ENCODE measurements around the gene SF3A2.

The SF3A2 gene

GRCh38 chr19:2255112-2255845, 18.7 kb downstream of the SF3A2 start:
- no peaks in the 10 kb centered on the region for H3K36me3 Mint-ChIP-seq (ENCODE audit: low read depth)
- no peak for DNase-seq
- no peak overlapping the region for H3K27ac Mint-ChIP-seq
- no peaks in the 10 kb centered on the region for H3K9me3 Mint-ChIP-seq
- H3K4me1 Mint-ChIP-seq (ENCODE audit: low read depth) = peaks cover 47% of the 10 kb centered on the region
- H3K4me3 Mint-ChIP-seq = no peak overlapping the region
- peaks cover 16% of the 10 kb centered on the region for H3K27me3 Mint-ChIP-seq

- H3K36me3 Mint-ChIP-seq (ENCODE audit: low read depth) = no peaks in the 10 kb centered on the region
- peaks cover 15% of the 10 kb centered on the region for H3K27me3 Mint-ChIP-seq
- peaks cover 49% of the 10 kb centered on the region for H3K4me1 Mint-ChIP-seq (ENCODE audit: low read depth)
- no peak within 1 kb of the TSS for H3K4me3 Mint-ChIP-seq
- DNase-seq = no peak
- peak within 1 kb of the TSS; percentile 79 for H3K27ac Mint-ChIP-seq
- no peaks in the 10 kb centered on the region for H3K9me3 Mint-ChIP-seq
Measured at GRCh38 chr19:2255982-2256685, 19.5 kb downstream of the SF3A2 start, which contains the start of gene JSRP1. JSRP1 (minus strand) TSS chr19:2256417; CDS start chr19:2255314, 1,103 bp downstream.

- H3K27ac Mint-ChIP-seq = peak overlapping the region; percentile 82
- DNase-seq = no peak
- H3K36me3 Mint-ChIP-seq (ENCODE audit: low read depth) = no peaks in the 10 kb centered on the region
- no peaks in the 10 kb centered on the region for H3K9me3 Mint-ChIP-seq
- H3K27me3 Mint-ChIP-seq = no peaks in the 10 kb centered on the region
- no peak overlapping the region for H3K4me3 Mint-ChIP-seq
- H3K4me1 Mint-ChIP-seq (ENCODE audit: low read depth) = peaks cover 30% of the 10 kb centered on the region
Measured at GRCh38 chr19:2259336-2259735, 22.7 kb downstream of the SF3A2 start.

GRCh38 chr19:2260341-2260805, 23.7 kb downstream of the SF3A2 start:
- H3K27me3 Mint-ChIP-seq = no peaks in the 10 kb centered on the region
- peaks cover 30% of the 10 kb centered on the region for H3K4me1 Mint-ChIP-seq (ENCODE audit: low read depth)
- H3K4me3 Mint-ChIP-seq = no peak overlapping the region
- H3K36me3 Mint-ChIP-seq (ENCODE audit: low read depth) = no peaks in the 10 kb centered on the region
- H3K27ac Mint-ChIP-seq = peak overlapping the region; percentile 73
- DNase-seq = no peak
- H3K9me3 Mint-ChIP-seq = no peaks in the 10 kb centered on the region

- H3K27ac Mint-ChIP-seq = no peak overlapping the region
- H3K4me1 Mint-ChIP-seq (ENCODE audit: low read depth) = peaks cover 34% of the 10 kb centered on the region
- peak; percentile 71 for DNase-seq
- H3K9me3 Mint-ChIP-seq = no peaks in the 10 kb centered on the region
- H3K4me3 Mint-ChIP-seq = no peak overlapping the region
- H3K36me3 Mint-ChIP-seq (ENCODE audit: low read depth) = no peaks in the 10 kb centered on the region
- no peaks in the 10 kb centered on the region for H3K27me3 Mint-ChIP-seq
Measured at GRCh38 chr19:2261438-2262172, 25.0 kb downstream of the SF3A2 start.

- peak overlapping the region; percentile 52 for H3K27ac Mint-ChIP-seq
- H3K4me1 Mint-ChIP-seq (ENCODE audit: low read depth) = peaks cover 15% of the 10 kb centered on the region
- no peak overlapping the region for H3K4me3 Mint-ChIP-seq
- peaks cover 13% of the 10 kb centered on the region for H3K36me3 Mint-ChIP-seq (ENCODE audit: low read depth)
- no peak for DNase-seq
- no peaks in the 10 kb centered on the region for H3K9me3 Mint-ChIP-seq
- no peaks in the 10 kb centered on the region for H3K27me3 Mint-ChIP-seq
Measured at GRCh38 chr19:2266183-2266993, 29.8 kb downstream of the SF3A2 start.

GRCh38 chr19:2268480-2268830, 31.8 kb downstream of the SF3A2 start:
- Mint-ChIP-seq H3K4me1 (ENCODE audit: low read depth) (peaks cover 30% of the 10 kb centered on the region), H3K9me3 (no peaks in the 10 kb centered on the region), H3K36me3 (ENCODE audit: low read depth) (peaks cover 32% of the 10 kb centered on the region), H3K27me3 (no peaks in the 10 kb centered on the region), H3K4me3 (peak overlapping the region; percentile 91), H3K27ac (peak overlapping the region; percentile 96)
- DNase-seq = no peak

GRCh38 chr19:2268861-2269243, 32.2 kb downstream of the SF3A2 start:
- peak overlapping the region; percentile 91 for H3K4me3 Mint-ChIP-seq
- peaks cover 34% of the 10 kb centered on the region for H3K4me1 Mint-ChIP-seq (ENCODE audit: low read depth)
- H3K27ac Mint-ChIP-seq = peak overlapping the region; percentile 96
- H3K27me3 Mint-ChIP-seq = no peaks in the 10 kb centered on the region
- H3K36me3 Mint-ChIP-seq (ENCODE audit: low read depth) = peaks cover 36% of the 10 kb centered on the region
- H3K9me3 Mint-ChIP-seq = no peaks in the 10 kb centered on the region
- DNase-seq = no peak

- DNase-seq = peak; percentile 100
- H3K27me3 Mint-ChIP-seq = no peaks in the 10 kb centered on the region
- peaks cover 41% of the 10 kb centered on the region for H3K4me1 Mint-ChIP-seq (ENCODE audit: low read depth)
- peak overlapping the region; percentile 96 for H3K27ac Mint-ChIP-seq
- peaks cover 43% of the 10 kb centered on the region for H3K36me3 Mint-ChIP-seq (ENCODE audit: low read depth)
- no peaks in the 10 kb centered on the region for H3K9me3 Mint-ChIP-seq
- H3K4me3 Mint-ChIP-seq = peak overlapping the region; percentile 91
Measured at GRCh38 chr19:2269244-2270156, 32.9 kb downstream of the SF3A2 start.

GRCh38 chr19:2270157-2270422, 33.5 kb downstream of the SF3A2 start:
- Mint-ChIP-seq H3K9me3 (no peaks in the 10 kb centered on the region), H3K27ac (peak overlapping the region; percentile 96), H3K27me3 (no peaks in the 10 kb centered on the region), H3K4me3 (peak overlapping the region; percentile 91), H3K4me1 (ENCODE audit: low read depth) (peaks cover 44% of the 10 kb centered on the region), H3K36me3 (ENCODE audit: low read depth) (peaks cover 47% of the 10 kb centered on the region)
- DNase-seq = peak; percentile 61

GRCh38 chr19:2270423-2271233, 34.0 kb downstream of the SF3A2 start:
- DNase-seq = peak; percentile 80
- no peaks in the 10 kb centered on the region for H3K27me3 Mint-ChIP-seq
- peaks cover 49% of the 10 kb centered on the region for H3K36me3 Mint-ChIP-seq (ENCODE audit: low read depth)
- peak overlapping the region; percentile 91 for H3K4me3 Mint-ChIP-seq
- no peaks in the 10 kb centered on the region for H3K9me3 Mint-ChIP-seq
- peaks cover 45% of the 10 kb centered on the region for H3K4me1 Mint-ChIP-seq (ENCODE audit: low read depth)
- H3K27ac Mint-ChIP-seq = peak overlapping the region; percentile 96

GRCh38 chr19:2271234-2272103, 34.8 kb downstream of the SF3A2 start:
- peaks cover 51% of the 10 kb centered on the region for H3K36me3 Mint-ChIP-seq (ENCODE audit: low read depth)
- H3K4me1 Mint-ChIP-seq (ENCODE audit: low read depth) = peaks cover 41% of the 10 kb centered on the region
- H3K27ac Mint-ChIP-seq = peak overlapping the region; percentile 96
- H3K9me3 Mint-ChIP-seq = no peaks in the 10 kb centered on the region
- H3K4me3 Mint-ChIP-seq = peak overlapping the region; percentile 91
- no peaks in the 10 kb centered on the region for H3K27me3 Mint-ChIP-seq
- DNase-seq = peak; percentile 55
